K562 (cell line): ENCODE data around the gene GPR180. TPM values are rescaled to one million over a fixed set of nuclear protein-coding genes. Genes with fewer than 3 reads are reported as not detected.

Experiments
- ATAC-seq: fragments of 200-7000 bp; cut with Tn5 transposase; 3 replicates; pipeline ENCODE4 v1.9.1; 2020; ENCODE audit warnings: moderate library complexity
- BruUV-seq: library from RNA; stranded (reverse); fragments of 400-500 nt; replicated peaks from 2 replicates; lab custom pipeline; 2021; lab: Mats Ljungman, UMichigan
- CTCF ChIA-PET: fragments of 300-600 bp; formaldehyde crosslinking; extraction: SDS; loops from one replicate; lab custom pipeline; 2021; ENCODE audit warnings: low intra/inter-chr PET ratio; lab: Yijun Ruan, JAX
- POLR2A ChIA-PET: fragments of 300-600, 350-650 bp; sonication (Branson Sonifier 250); formaldehyde crosslinking; extraction: SDS; loops from one replicate; lab custom pipeline; 2021; ENCODE audit warnings: antibody characterized with exemption, inconsistent platforms; lab: Yijun Ruan, JAX
- DNase-seq, 4 experiments: peaks; one replicate each; pipeline versions ENCODE4 v3.0.0 to v3.0.0-alpha.2; 2011 to 2018; ENCODE audit warnings: low spot score in 3 of 4, mixed read lengths in 3 of 4; ENCODE audit errors: extremely low read depth in 1 of 4
- FAIRE-seq: peaks from 2 replicates; lab custom pipeline; 2011; peaks lifted over from hg19 to GRCh38; lab: Jason Lieb, UNC
- H2AFZ ChIP-seq: 2 replicates; pipeline ENCODE4 v1.6.0; 2011; ENCODE audit warnings: low read depth, low read length, control low read depth, inconsistent platforms
- H3K27ac ChIP-seq: fragments of 200-600 bp; 3 replicates; pipeline ENCODE4 v1.8.0; 2011; ENCODE audit warnings: low read depth, mild to moderate bottlenecking, control low read depth, inconsistent platforms, low read length, moderate library complexity, mixed read lengths; ENCODE audit errors: extremely low read depth
- H3K27me3 ChIP-seq, 2 experiments: fragments of 300-600 bp in 1 of 2; 2 replicates in 1 of 2; 3 replicates in 1 of 2; pipeline versions ENCODE4 v1.6.0 to v1.8.0; 2011; ENCODE audit warnings: inconsistent platforms in 2 of 2, low read length in 2 of 2, mild to moderate bottlenecking in 1 of 2, mixed read lengths in 1 of 2, moderate library complexity in 1 of 2; ENCODE audit not compliant: control insufficient read depth in 2 of 2, insufficient read depth in 2 of 2
- H3K36me3 ChIP-seq: fragments of 300-600 bp; 3 replicates; pipeline ENCODE4 v1.8.0; 2011; ENCODE audit warnings: mild to moderate bottlenecking, low read length, inconsistent platforms; ENCODE audit not compliant: control insufficient read depth, insufficient read depth
- H3K4me1 ChIP-seq, 2 experiments: fragments of 200-600 bp in 1 of 2; replicated peaks in 1 of 2; 2 replicates in 1 of 2; 3 replicates in 1 of 2; pipeline versions ENCODE4 v1.5.1 to v1.8.0; 2011; ENCODE audit warnings: inconsistent platforms in 2 of 2, low read length in 2 of 2, mild to moderate bottlenecking in 1 of 2, mixed read lengths in 1 of 2, moderate library complexity in 1 of 2; ENCODE audit not compliant: control insufficient read depth in 2 of 2, insufficient read depth in 2 of 2
- H3K4me2 ChIP-seq: 2 replicates; pipeline ENCODE4 v1.6.1; 2011; ENCODE audit warnings: low read length, control low read depth, inconsistent platforms, mixed read lengths; ENCODE audit not compliant: insufficient read depth
- H3K4me3 ChIP-seq: fragments of 200-600 bp; sonication (generic), shearing (Covaris generic); 2 replicates; pipeline ENCODE4 v1.5.1; 2016; ENCODE audit warnings: control low read depth, inconsistent platforms
- H3K79me2 ChIP-seq: fragments of 200-600 bp; 3 replicates; pipeline ENCODE4 v1.8.0; 2011; ENCODE audit warnings: low read length, inconsistent platforms; ENCODE audit not compliant: control insufficient read depth, insufficient read depth
- H3K9ac ChIP-seq, 2 experiments: 2 replicates each; pipeline versions ENCODE4 v1.6.0 to v1.6.1; 2011; ENCODE audit warnings: low read depth in 2 of 2, low read length in 2 of 2, control low read depth in 1 of 2, inconsistent platforms in 1 of 2, mild to moderate bottlenecking in 1 of 2, mixed read lengths in 1 of 2; ENCODE audit not compliant: insufficient read depth in 1 of 2
- H3K9me1 ChIP-seq: one replicate; pipeline ENCODE4 v1.6.0; 2011; ENCODE audit warnings: inconsistent platforms, mild to moderate bottlenecking, low read length, moderate library complexity; ENCODE audit not compliant: control insufficient read depth, insufficient read depth
- H3K9me3 ChIP-seq: replicated peaks from 2 replicates; pipeline ENCODE4 v1.5.1; 2011; ENCODE audit warnings: low read depth, low read length, inconsistent platforms; ENCODE audit not compliant: control insufficient read depth, insufficient read depth
- H4K20me1 ChIP-seq: replicated peaks from 2 replicates; pipeline ENCODE4 v1.6.1; 2011; ENCODE audit warnings: low read length, inconsistent platforms, mixed read lengths; ENCODE audit not compliant: control insufficient read depth, insufficient read depth
- EWSR1 ChIP-seq: fragments of 450-650 bp; IDR thresholded peaks from 2 replicates; pipeline ENCODE4 v1.6.1; 2018; ENCODE audit warnings: borderline replicate concordance, mild to moderate bottlenecking, low read depth, moderate library complexity; ENCODE audit not compliant: partially characterized antibody
- KDM1A ChIP-seq, 2 experiments: fragments of 450-650 bp; IDR thresholded peaks; 2 replicates each; pipeline ENCODE4 v1.6.1; 2016; ENCODE audit warnings: mild to moderate bottlenecking in 2 of 2
- MAFK ChIP-seq: IDR thresholded peaks from 2 replicates; pipeline ENCODE4 v1.6.1; 2011; ENCODE audit warnings: low read length, improper control_type of control experiment
- POLR3G ChIP-seq: IDR thresholded peaks from 2 replicates; pipeline ENCODE4 v1.6.1; 2011; ENCODE audit not compliant: insufficient read length, insufficient replicate concordance; ENCODE audit errors: extremely low read depth
- TGIF2 ChIP-seq: sonication (generic); formaldehyde crosslinking; IDR thresholded peaks from 2 replicates; pipeline ENCODE4 v1.8.1; 2022; ENCODE audit warnings: mild to moderate bottlenecking, missing genetic modification reagents, moderate library complexity
- ZBTB1 ChIP-seq: sonication (generic); formaldehyde crosslinking; IDR thresholded peaks from 2 replicates; pipeline ENCODE4 v1.8.1; 2023; ENCODE audit warnings: missing genetic modification reagents, low read depth, mild to moderate bottlenecking, borderline replicate concordance
- ZNF79 ChIP-seq: fragments of 250-450 bp; sonication (Bioruptor Pico); IDR thresholded peaks from 2 replicates; pipeline ENCODE4 v1.4.0; 2020; ENCODE audit warnings: low read depth, mild to moderate bottlenecking, moderate library complexity
- WGBS: fragments of 100-300 bp; shearing (Covaris generic); methylation state at CpG from one replicate; pipeline ENCODE4 v1.1.6; 2016; ENCODE audit warnings: low coverage, mixed read lengths; ENCODE audit not compliant: insufficient coverage; ENCODE audit errors: missing lambda C conversion rate; 5-methylcytosine and 5-hydroxymethylcytosine counted together
- in situ Hi-C: fragments of 300-500 bp; cut with MboI; formaldehyde crosslinking; loops from 4 replicates; pipeline ENCODE4 v1.15.0; 2018; ENCODE audit warnings: inconsistent platforms, mixed read lengths
- intact Hi-C: fragments of 100-400 bp; cut with micrococcal nuclease; formaldehyde crosslinking; loops from 2 replicates; pipeline ENCODE4 v1.14.2; 2022
- polyA plus RNA-seq, 8 experiments: library from polyadenylated mRNA; depleted of rRNA in 4 of 8; stranded (reverse) in 5 of 8; unstranded in 3 of 8; fragments of >200 nt; fragmentation: Nextera tagmentation in 2 of 8; fragmentation: Illumina TruSeq in 1 of 8; extraction: Ambion mirVana in 2 of 8; extraction: Trizol in 1 of 8; gene quantifications; 2 replicates each; pipeline versions ENCODE4 v1.2.1 to v1.2.3, GENCODE V29; 2011 to 2014; ENCODE audit warnings: inconsistent platforms in 1 of 8, missing spikeins in 1 of 8
- total RNA-seq, 7 experiments: library from RNA; depleted of rRNA in 6 of 7; stranded (reverse); fragments of >200 nt in 6 of 7; fragmentation: Illumina TruSeq in 2 of 7; extraction: Trizol in 2 of 7; gene quantifications; 2 replicates each; pipeline versions ENCODE4 v1.2.1 to v1.2.3, GENCODE V29; 2011 to 2021; ENCODE audit warnings: low replicate concordance in 1 of 7
- TF ChIP-seq, protein P1 (sequence below), 3 experiments: fragments of 200-800 bp in 1 of 3; fragments of 250-450 bp in 1 of 3; fragments of 450-650 bp in 1 of 3; sonication (Bioruptor Pico) in 1 of 3; sonication (Bioruptor generic) in 1 of 3; formaldehyde crosslinking in 1 of 3; IDR thresholded peaks; 2 replicates each; pipeline versions ENCODE4 v1.6.1 to v1.8.0; 2016 to 2022; ENCODE audit warnings: mild to moderate bottlenecking in 2 of 3, missing genetic modification characterization in 2 of 3, missing compliant biosample characterization in 1 of 3, moderate library complexity in 1 of 3

GPR180 gene
- total and polyA plus RNA-seq, 9 of the 15 experiments (the other 6 are each of a cell fraction or from before 2014, with no cell fraction given): 0.77 to 4.1 (median 1.8) TPM

DNA sequence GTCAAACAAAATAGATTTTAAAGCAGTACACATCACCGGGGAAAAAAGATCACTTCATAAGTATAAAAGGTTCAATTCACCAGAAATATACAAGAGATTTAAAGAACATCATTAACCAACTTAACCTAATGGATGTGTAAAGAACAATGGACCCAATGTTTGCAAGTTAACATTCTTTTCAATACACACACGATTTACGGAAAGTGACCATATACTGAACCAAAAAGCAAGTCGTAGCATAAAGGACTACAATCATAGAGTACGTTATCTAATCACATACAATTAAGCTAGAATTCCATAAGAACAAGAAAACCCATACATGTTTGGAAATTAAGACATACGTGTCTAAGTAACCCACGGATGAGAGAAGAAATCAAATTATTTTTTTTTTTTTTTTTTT, 15.3 kb upstream of the GPR180 start:
- DNase-seq (no peak), ATAC-seq (no peak), FAIRE-seq (no peak)
- H3K4me2 ChIP-seq: no peak overlapping the region
- ChIA-PET POLR2A (interaction anchor here (2.0 kb wide), 1 partner anchor 10 kb away, joined by 5 read pairs; the partner anchor contains the start of gene TGDS), CTCF (no interaction called here)
- H4K20me1 ChIP-seq: no peaks in the 10 kb centered on the region
- H3K9me1 ChIP-seq: no peaks in the 10 kb centered on the region
- no peak overlapping the region for H3K27ac ChIP-seq
- BruUV-seq: no TSS peak
- no peaks in the 10 kb centered on the region for H3K27me3 ChIP-seq
- H3K36me3 ChIP-seq: peaks cover 63% of the 10 kb centered on the region; the same call in 2 of the 3 replicates
- 98% methylated on average over 6 of the region's 7 CpGs for WGBS
- H3K9ac ChIP-seq: no peak overlapping the region
- H3K9me3 ChIP-seq: no peaks in the 10 kb centered on the region
- H2AFZ ChIP-seq: no peak overlapping the region
- no peak for TF ChIP-seq ZNF79
- TF ChIP-seq EWSR1: no peak
- TF ChIP-seq ZBTB1 (CRISPR knock-in tag): no peak
- no peak for TF ChIP-seq TGIF2 (CRISPR knock-in tag)
- TF ChIP-seq POLR3G: no peak
- no peak for TF ChIP-seq KDM1A (IDR thresholded peaks at IDR 0.05)
- TF ChIP-seq, protein P1, sequence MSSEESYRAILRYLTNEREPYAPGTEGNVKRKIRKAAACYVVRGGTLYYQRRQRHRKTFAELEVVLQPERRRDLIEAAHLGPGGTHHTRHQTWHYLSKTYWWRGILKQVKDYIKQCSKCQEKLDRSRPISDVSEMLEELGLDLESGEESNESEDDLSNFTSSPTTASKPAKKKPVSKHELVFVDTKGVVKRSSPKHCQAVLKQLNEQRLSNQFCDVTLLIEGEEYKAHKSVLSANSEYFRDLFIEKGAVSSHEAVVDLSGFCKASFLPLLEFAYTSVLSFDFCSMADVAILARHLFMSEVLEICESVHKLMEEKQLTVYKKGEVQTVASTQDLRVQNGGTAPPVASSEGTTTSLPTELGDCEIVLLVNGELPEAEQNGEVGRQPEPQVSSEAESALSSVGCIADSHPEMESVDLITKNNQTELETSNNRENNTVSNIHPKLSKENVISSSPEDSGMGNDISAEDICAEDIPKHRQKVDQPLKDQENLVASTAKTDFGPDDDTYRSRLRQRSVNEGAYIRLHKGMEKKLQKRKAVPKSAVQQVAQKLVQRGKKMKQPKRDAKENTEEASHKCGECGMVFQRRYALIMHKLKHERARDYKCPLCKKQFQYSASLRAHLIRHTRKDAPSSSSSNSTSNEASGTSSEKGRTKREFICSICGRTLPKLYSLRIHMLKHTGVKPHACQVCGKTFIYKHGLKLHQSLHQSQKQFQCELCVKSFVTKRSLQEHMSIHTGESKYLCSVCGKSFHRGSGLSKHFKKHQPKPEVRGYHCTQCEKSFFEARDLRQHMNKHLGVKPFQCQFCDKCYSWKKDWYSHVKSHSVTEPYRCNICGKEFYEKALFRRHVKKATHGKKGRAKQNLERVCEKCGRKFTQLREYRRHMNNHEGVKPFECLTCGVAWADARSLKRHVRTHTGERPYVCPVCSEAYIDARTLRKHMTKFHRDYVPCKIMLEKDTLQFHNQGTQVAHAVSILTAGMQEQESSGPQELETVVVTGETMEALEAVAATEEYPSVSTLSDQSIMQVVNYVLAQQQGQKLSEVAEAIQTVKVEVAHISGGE (CRISPR knock-in tag; IDR thresholded peaks at IDR 0.05): no peak
- TF ChIP-seq MAFK: no peak
- intact Hi-C loops (no loop called here), in situ Hi-C loops (no loop called here)
- H3K79me2 ChIP-seq: peaks cover 7% of the 10 kb centered on the region
- H3K4me3 ChIP-seq: no peak overlapping the region
- no peaks in the 10 kb centered on the region; a peak in 2 of 5 replicates for H3K4me1 ChIP-seq
